GM23248 (cell line): Measurements from ENCODE around the gene GALNT4.

ENCODE experiments used
- EZH2 ChIP-seq: fragments of 200-600 bp; sonication (generic); IDR thresholded peaks from 2 replicates; pipeline ENCODE4 v1.6.1; 2018; ENCODE audit warnings: antibody characterized with exemption, mild to moderate bottlenecking; ENCODE audit not compliant: insufficient read depth, poor library complexity, severe bottlenecking
- EZH2phosphoT487 ChIP-seq: fragments of 200-600 bp; sonication (generic); IDR thresholded peaks from 2 replicates; pipeline ENCODE4 v1.6.1; 2018; ENCODE audit warnings: antibody characterized with exemption, moderate library complexity, mild to moderate bottlenecking, low read depth; ENCODE audit not compliant: insufficient read depth

GRCh38 chr12:89481213-89481914 is 43.2 kb downstream of the GALNT4 start:
- TF ChIP-seq EZH2, result no peak
- no peak for TF ChIP-seq EZH2phosphoT487
